Measurements from ENCODE around the gene SMIM17. TPM values are rescaled to one million over a fixed set of nuclear protein-coding genes. Genes with fewer than 3 reads are reported as not detected.

The SMIM17 gene
- total and polyA plus RNA-seq, 2 of the 13 experiments (the other 11 are each of a cell fraction or from before 2014, with no cell fraction given): 0.21 to 0.53 TPM

DNA sequence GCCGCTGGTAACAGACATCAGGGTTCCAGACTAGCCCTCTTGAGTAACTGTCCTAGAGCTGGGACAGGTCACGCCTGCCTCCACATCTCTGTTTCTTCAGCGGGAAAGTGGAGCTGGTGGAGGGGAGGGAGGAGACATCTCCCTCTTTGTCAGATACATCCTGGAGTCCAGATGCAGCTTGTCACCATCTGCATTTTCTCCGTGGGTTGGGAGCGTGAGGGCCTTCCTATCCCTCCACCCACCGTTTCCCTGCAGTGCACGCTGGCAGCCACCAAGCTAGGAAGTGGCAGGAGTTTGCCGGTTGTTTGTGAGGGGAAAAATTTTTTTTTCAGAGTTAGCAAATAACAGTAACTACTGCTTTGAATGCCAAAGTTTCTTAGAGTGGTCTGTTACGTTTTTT lies 20.0 kb upstream of the SMIM17 start:
- H2AFZ ChIP-seq (ENCODE audit: low read length): no peak overlapping the region
- ATAC-seq (no peak), FAIRE-seq (no peak), DNase-seq (ENCODE audit: low spot score) (no peak)
- peaks cover 32% of the 10 kb centered on the region for H3K9me3 ChIP-seq (ENCODE audit: low read length)
- in situ Hi-C loops (cut with HindIII; ENCODE audit: extremely low pct_ligation_motif_present, low pct_unique_long_range_greater_than_20kb) (no loop called here), intact Hi-C loops (cut with micrococcal nuclease; ENCODE audit: unreplicated experiment) (no loop called here)
- 96% methylated on average over 8 of the region's 9 CpGs for WGBS (ENCODE audit: low lambda C conversion rate)
- H3K4me3 ChIP-seq (replicated peaks in 1 of 3; ENCODE audit: insufficient read depth in 1 of 3, low read depth in 2 of 3, low read length in 3 of 3): no peak overlapping the region
- H3K9ac ChIP-seq (ENCODE audit: insufficient read depth, low read depth, low read length): no peak overlapping the region
- ChIA-PET CTCF (ENCODE audit: low intra/inter-chr PET ratio, low total read pairs) (no interaction called here), POLR2A (no interaction called here)
- BruUV-seq (replicated peaks): no TSS peak
- H3K79me2 ChIP-seq (ENCODE audit: insufficient read depth, low read length): no peaks in the 10 kb centered on the region
- no peak overlapping the region for H3K27ac ChIP-seq (ENCODE audit: extremely low read length, insufficient read depth, low read length)
- H3K27me3 ChIP-seq (ENCODE audit: control insufficient read depth in 1 of 2, insufficient read depth in 2 of 2, low read length in 2 of 2): no peaks in the 10 kb centered on the region
- no peaks in the 10 kb centered on the region for H4K20me1 ChIP-seq (ENCODE audit: insufficient read depth, low read length)
- no peaks in the 10 kb centered on the region for H3K4me1 ChIP-seq (ENCODE audit: insufficient read depth, low read length)
- no peak overlapping the region for H3K4me2 ChIP-seq (ENCODE audit: low read depth, low read length)
- peaks cover 5 to 11% of the 10 kb centered on the region in 2 experiments; a peak in 2 of 5 replicates for H3K36me3 ChIP-seq (replicated peaks in 1 of 2; ENCODE audit: control insufficient read depth in 1 of 2, insufficient read depth in 2 of 2, low read length in 2 of 2)
- TF ChIP-seq, protein P1, sequence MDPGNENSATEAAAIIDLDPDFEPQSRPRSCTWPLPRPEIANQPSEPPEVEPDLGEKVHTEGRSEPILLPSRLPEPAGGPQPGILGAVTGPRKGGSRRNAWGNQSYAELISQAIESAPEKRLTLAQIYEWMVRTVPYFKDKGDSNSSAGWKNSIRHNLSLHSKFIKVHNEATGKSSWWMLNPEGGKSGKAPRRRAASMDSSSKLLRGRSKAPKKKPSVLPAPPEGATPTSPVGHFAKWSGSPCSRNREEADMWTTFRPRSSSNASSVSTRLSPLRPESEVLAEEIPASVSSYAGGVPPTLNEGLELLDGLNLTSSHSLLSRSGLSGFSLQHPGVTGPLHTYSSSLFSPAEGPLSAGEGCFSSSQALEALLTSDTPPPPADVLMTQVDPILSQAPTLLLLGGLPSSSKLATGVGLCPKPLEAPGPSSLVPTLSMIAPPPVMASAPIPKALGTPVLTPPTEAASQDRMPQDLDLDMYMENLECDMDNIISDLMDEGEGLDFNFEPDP (CRISPR knock-in tag; conservative IDR thresholded peaks at IDR 0.05): no peak
- no peak for TF ChIP-seq ZNF367 (CRISPR knock-in tag; IDR thresholded peaks at IDR 0.05; ENCODE audit: borderline replicate concordance)

DNA sequence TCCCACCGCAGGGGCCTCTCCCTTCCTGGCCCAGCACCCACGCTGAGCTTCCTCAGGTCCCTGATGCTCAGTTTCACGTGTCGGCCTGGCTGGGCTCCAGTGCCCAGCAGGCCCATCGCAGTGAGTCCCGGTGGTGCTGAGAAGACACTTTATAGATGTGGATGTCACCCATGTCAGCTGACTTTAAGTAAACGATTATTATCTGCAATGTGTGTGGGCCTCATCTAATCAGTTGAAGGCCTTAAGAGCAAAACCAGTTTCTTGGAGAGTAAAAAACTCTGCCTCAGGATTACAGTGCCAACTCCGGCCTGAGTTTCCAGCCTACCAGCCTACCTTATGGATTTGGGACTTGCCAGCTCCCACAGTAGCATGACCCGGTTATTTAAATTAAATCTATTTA lies 17.3 kb upstream of the SMIM17 start:
- intact Hi-C loops (cut with micrococcal nuclease; ENCODE audit: unreplicated experiment) (no loop called here), in situ Hi-C loops (cut with HindIII; ENCODE audit: extremely low pct_ligation_motif_present, low pct_unique_long_range_greater_than_20kb) (no loop called here)
- Histone ChIP-seq H3K4me2 (ENCODE audit: low read depth, low read length) (no peak overlapping the region), H3K36me3 (replicated peaks in 1 of 2; ENCODE audit: control insufficient read depth in 1 of 2, insufficient read depth in 2 of 2, low read length in 2 of 2) (peaks cover 5 to 8% of the 10 kb centered on the region in 2 experiments; a peak in 2 of 5 replicates), H3K27ac (ENCODE audit: extremely low read length, insufficient read depth, low read length) (no peak overlapping the region), H4K20me1 (ENCODE audit: insufficient read depth, low read length) (no peaks in the 10 kb centered on the region), H2AFZ (ENCODE audit: low read length) (no peak overlapping the region), H3K4me3 (replicated peaks in 1 of 3; ENCODE audit: insufficient read depth in 1 of 3, low read depth in 2 of 3, low read length in 3 of 3) (no peak overlapping the region), H3K9me3 (ENCODE audit: low read length) (peaks cover 48% of the 10 kb centered on the region), H3K27me3 (ENCODE audit: control insufficient read depth in 1 of 2, insufficient read depth in 2 of 2, low read length in 2 of 2) (no peaks in the 10 kb centered on the region), H3K79me2 (ENCODE audit: insufficient read depth, low read length) (no peaks in the 10 kb centered on the region), H3K4me1 (ENCODE audit: insufficient read depth, low read length) (no peaks in the 10 kb centered on the region), H3K9ac (ENCODE audit: insufficient read depth, low read depth, low read length) (no peak overlapping the region)
- 92% methylated on average over 9 of the region's 9 CpGs for WGBS (ENCODE audit: low lambda C conversion rate)
- ChIA-PET CTCF (ENCODE audit: low intra/inter-chr PET ratio, low total read pairs) (no interaction called here), POLR2A (no interaction called here)
- BruUV-seq (replicated peaks): no TSS peak
- TF ChIP-seq, protein P2, sequence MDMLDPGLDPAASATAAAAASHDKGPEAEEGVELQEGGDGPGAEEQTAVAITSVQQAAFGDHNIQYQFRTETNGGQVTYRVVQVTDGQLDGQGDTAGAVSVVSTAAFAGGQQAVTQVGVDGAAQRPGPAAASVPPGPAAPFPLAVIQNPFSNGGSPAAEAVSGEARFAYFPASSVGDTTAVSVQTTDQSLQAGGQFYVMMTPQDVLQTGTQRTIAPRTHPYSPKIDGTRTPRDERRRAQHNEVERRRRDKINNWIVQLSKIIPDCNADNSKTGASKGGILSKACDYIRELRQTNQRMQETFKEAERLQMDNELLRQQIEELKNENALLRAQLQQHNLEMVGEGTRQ (IDR thresholded peaks at IDR 0.05; ENCODE audit: low read depth, low read length): no peak
- TF ChIP-seq, protein P2 (CRISPR knock-in tag; IDR thresholded peaks at IDR 0.05; ENCODE audit: borderline replicate concordance): no peak
- TF ChIP-seq ZNF614 (CRISPR knock-in tag; IDR thresholded peaks at IDR 0.05; ENCODE audit: borderline replicate concordance): no peak
- TF ChIP-seq, protein P3, sequence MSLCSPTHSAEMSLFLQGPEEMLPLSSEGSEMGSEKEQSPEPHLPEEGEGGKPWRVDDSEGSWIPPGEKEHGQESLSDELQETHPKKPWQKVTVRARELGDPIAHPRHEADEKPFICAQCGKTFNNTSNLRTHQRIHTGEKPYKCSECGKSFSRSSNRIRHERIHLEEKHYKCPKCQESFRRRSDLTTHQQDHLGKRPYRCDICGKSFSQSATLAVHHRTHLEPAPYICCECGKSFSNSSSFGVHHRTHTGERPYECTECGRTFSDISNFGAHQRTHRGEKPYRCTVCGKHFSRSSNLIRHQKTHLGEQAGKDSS (CRISPR knock-in tag; IDR thresholded peaks at IDR 0.05; ENCODE audit: borderline replicate concordance, low read depth): no peak
- TF ChIP-seq, protein P4, sequence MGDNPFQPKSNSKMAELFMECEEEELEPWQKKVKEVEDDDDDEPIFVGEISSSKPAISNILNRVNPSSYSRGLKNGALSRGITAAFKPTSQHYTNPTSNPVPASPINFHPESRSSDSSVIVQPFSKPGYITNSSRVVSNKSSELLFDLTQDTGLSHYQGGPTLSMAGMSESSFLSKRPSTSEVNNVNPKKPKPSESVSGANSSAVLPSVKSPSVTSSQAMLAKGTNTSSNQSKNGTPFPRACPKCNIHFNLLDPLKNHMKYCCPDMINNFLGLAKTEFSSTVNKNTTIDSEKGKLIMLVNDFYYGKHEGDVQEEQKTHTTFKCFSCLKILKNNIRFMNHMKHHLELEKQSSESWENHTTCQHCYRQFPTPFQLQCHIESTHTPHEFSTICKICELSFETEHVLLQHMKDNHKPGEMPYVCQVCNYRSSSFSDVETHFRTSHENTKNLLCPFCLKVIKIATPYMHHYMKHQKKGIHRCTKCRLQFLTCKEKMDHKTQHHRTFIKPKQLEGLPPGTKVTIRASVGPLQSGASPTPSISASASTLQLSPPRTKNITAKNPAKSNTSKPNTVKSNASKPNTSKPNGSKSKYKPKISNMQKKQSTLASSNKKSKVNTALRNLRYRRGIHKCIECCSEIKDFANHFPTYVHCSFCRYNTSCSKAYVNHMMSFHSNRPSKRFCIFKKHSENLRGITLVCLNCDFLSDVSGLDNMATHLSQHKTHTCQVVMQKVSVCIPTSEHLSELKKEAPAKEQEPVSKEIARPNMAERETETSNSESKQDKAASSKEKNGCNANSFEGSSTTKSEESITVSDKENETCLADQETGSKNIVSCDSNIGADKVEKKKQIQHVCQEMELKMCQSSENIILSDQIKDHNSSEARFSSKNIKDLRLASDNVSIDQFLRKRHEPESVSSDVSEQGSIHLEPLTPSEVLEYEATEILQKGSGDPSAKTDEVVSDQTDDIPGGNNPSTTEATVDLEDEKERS (CRISPR knock-in tag; IDR thresholded peaks at IDR 0.05): no peak
- no peak for TF ChIP-seq MYNN (CRISPR knock-in tag; IDR thresholded peaks at IDR 0.05; ENCODE audit: low read depth)
- no peak for TF ChIP-seq ZNF619 (CRISPR knock-in tag; IDR thresholded peaks at IDR 0.05)
- no peak for FAIRE-seq
- ATAC-seq: no peak
- DNase-seq (ENCODE audit: low spot score): no peak

Measured in HepG2 (cell line).